IMR-90 (cell line): ENCODE results near the gene ZDHHC14.

Experiments
- CTCF ChIP-seq: conservative IDR thresholded peaks from 2 replicates; pipeline ENCODE4 v1.5.1; 2012; ENCODE audit warnings: mild to moderate bottlenecking, low read depth, low read length, improper control_type of control experiment
- MAFK ChIP-seq: IDR thresholded peaks from 2 replicates; pipeline ENCODE4 v1.6.1; 2012; ENCODE audit warnings: low read depth, low read length, improper control_type of control experiment
- POLR2A ChIP-seq: IDR thresholded peaks from 2 replicates; pipeline ENCODE4 v1.6.1; 2012; ENCODE audit warnings: mild to moderate bottlenecking, low read depth, low read length
- RAD21 ChIP-seq: IDR thresholded peaks from 2 replicates; pipeline ENCODE4 v1.6.1; 2012; ENCODE audit warnings: low read length, improper control_type of control experiment
- RCOR1 ChIP-seq: IDR thresholded peaks from 2 replicates; pipeline ENCODE4 v1.6.1; 2012; ENCODE audit warnings: mild to moderate bottlenecking, low read length, improper control_type of control experiment; ENCODE audit not compliant: insufficient replicate concordance

- TF ChIP-seq POLR2A (no peak), RAD21 (no peak), RCOR1 (no peak), MAFK (no peak), CTCF (no peak)
Observed at GRCh38 chr6:157524735-157525134, 143.7 kb downstream of the ZDHHC14 start.
